Measurements from ENCODE around the gene SLIT1.

DNA sequence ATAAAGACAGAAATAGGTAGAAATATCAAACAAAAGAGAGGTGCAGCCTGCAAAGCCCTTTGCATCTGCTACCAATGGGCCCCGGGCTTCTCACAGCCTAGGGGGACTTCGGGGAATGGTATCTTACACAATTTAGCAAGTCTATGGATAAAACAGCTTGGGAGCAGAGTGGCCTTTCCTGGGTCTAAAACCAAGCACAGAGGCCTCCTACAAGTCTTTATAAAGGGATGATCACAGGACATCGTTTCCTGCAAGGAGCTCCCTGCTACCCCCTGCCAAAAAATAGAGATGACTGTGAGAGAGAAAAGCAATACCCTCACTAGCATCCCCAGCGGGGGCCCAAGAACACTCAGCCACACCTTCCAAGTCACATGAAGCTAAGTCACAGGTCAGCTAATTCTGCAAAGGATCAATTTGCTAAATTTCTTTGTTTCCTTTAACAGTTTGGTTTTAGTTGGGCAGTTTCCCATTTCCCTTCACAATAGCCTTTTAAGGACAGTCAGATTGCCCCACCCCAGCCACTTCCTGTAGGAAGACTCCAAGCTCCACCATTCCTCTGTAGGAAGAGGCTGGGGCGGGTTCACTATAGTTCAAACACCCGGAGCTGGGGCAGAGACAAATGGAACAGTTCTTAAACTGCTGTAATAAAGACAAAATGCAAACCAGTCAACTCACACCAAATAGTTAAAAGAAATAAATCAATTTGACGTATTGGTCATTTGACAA lies 105.5 kb downstream of the SLIT1 start:
- TF ChIP-seq, protein P1, sequence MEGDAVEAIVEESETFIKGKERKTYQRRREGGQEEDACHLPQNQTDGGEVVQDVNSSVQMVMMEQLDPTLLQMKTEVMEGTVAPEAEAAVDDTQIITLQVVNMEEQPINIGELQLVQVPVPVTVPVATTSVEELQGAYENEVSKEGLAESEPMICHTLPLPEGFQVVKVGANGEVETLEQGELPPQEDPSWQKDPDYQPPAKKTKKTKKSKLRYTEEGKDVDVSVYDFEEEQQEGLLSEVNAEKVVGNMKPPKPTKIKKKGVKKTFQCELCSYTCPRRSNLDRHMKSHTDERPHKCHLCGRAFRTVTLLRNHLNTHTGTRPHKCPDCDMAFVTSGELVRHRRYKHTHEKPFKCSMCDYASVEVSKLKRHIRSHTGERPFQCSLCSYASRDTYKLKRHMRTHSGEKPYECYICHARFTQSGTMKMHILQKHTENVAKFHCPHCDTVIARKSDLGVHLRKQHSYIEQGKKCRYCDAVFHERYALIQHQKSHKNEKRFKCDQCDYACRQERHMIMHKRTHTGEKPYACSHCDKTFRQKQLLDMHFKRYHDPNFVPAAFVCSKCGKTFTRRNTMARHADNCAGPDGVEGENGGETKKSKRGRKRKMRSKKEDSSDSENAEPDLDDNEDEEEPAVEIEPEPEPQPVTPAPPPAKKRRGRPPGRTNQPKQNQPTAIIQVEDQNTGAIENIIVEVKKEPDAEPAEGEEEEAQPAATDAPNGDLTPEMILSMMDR (IDR thresholded peaks at IDR 0.05), result no peak
- TF ChIP-seq POLR2A (IDR thresholded peaks at IDR 0.05), result no peak

Measured in thyroid gland (tissue), 4 donors.